GM13976 (cell line): ENCODE results near the gene SRD5A1.

ENCODE experiments used
- DNase-seq: peaks from one replicate; pipeline ENCODE4 v3.0.0; 2012; ENCODE audit warnings: low spot score
- in situ Hi-C: fragments of 300-500 bp; cut with MboI; formaldehyde crosslinking; loops from one replicate; pipeline ENCODE4 v1.12.0; 2022; ENCODE audit warnings: low sequenced_read_pairs, mixed read lengths, inconsistent platforms; ENCODE audit not compliant: unreplicated experiment
- TF ChIP-seq, protein P1 (sequence below): IDR thresholded peaks from 2 replicates; pipeline ENCODE4 v1.5.1; 2012; ENCODE audit warnings: borderline replicate concordance, mild to moderate bottlenecking; ENCODE audit not compliant: insufficient read depth; ENCODE audit errors: extremely low read depth, missing control alignments, control extremely low read depth

Gene SRD5A1

DNA sequence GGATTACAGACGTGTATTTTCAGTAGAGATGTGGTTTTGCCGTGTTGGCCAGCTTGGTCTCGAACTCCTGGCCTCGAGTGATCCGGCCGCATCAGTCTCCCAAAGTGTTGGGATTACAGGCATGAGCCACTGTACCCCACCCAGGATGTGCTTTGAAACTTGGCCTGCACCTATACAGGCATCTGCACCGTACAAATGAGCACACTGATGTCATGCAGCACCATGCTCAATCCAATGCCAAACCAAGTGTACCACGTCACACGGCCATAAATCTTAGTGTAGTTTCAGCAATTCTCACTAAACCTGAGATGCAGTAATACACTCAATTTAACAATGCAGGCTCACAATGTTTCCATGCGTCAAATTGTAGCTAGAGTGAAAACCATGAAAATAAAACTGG is 6.7 kb upstream of the SRD5A1 start:
- in situ Hi-C loops = loop anchor here (25.0 kb wide), 1 partner anchor 111 kb away; no protein-coding TSS in a partner anchor
- no peak for DNase-seq
- TF ChIP-seq, protein P1, sequence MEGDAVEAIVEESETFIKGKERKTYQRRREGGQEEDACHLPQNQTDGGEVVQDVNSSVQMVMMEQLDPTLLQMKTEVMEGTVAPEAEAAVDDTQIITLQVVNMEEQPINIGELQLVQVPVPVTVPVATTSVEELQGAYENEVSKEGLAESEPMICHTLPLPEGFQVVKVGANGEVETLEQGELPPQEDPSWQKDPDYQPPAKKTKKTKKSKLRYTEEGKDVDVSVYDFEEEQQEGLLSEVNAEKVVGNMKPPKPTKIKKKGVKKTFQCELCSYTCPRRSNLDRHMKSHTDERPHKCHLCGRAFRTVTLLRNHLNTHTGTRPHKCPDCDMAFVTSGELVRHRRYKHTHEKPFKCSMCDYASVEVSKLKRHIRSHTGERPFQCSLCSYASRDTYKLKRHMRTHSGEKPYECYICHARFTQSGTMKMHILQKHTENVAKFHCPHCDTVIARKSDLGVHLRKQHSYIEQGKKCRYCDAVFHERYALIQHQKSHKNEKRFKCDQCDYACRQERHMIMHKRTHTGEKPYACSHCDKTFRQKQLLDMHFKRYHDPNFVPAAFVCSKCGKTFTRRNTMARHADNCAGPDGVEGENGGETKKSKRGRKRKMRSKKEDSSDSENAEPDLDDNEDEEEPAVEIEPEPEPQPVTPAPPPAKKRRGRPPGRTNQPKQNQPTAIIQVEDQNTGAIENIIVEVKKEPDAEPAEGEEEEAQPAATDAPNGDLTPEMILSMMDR = no peak

DNA sequence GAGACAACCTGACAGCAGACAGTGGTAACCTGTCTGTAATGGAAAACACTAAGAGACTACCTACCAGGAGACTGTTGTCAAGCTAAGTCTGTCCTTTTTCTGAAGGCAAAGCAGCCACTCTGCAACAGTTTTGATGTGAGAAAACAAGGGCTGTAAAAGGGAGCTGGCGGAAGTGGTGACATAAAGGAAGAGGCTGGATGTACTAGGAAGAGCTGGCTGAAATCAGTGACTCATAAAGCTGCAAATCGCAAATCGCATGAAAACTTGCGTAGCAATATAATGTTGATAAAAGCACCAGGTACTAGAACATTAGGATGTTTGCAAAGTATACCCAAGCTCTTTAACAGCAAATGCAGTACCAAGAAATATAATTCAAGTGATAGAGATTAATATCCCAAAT is 1.8 kb upstream of the SRD5A1 start:
- TF ChIP-seq, protein P1 = no peak
- no peak for DNase-seq
- in situ Hi-C loops = loop anchor here (25.0 kb wide), 1 partner anchor 106 kb away; no protein-coding TSS in a partner anchor

DNA sequence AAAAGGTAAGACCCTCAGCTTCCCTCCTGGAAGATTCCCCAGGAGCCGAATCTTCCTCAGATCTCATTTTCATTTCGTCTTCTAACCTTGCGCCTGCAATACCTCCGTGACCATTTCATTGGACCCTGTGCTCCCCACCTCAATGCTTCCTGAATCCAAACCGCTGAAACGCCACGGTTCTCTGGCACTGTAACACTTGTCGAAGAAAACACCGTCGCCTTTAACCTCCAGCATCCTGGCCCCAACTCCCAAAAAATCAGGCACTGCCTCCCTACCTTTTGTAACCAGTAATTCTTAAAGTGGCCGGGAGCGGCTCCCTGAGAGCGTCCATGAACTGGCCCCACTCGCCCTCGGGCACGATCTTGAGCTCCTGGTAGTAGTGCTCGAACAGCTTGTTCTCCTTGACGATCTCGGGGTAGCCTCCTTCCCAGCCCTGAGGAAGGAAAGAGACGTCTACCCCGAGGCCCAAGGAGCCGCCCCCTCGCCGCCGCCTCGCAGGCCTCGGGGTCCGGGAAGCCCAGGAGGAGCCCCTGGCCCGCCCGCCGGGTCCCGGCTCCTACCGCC is 834 bp upstream of the SRD5A1 start:
- TF ChIP-seq, protein P1 = no peak
- no peak for DNase-seq
- in situ Hi-C loops = loop anchor here (25.0 kb wide), 1 partner anchor 105 kb away; no protein-coding TSS in a partner anchor

DNA sequence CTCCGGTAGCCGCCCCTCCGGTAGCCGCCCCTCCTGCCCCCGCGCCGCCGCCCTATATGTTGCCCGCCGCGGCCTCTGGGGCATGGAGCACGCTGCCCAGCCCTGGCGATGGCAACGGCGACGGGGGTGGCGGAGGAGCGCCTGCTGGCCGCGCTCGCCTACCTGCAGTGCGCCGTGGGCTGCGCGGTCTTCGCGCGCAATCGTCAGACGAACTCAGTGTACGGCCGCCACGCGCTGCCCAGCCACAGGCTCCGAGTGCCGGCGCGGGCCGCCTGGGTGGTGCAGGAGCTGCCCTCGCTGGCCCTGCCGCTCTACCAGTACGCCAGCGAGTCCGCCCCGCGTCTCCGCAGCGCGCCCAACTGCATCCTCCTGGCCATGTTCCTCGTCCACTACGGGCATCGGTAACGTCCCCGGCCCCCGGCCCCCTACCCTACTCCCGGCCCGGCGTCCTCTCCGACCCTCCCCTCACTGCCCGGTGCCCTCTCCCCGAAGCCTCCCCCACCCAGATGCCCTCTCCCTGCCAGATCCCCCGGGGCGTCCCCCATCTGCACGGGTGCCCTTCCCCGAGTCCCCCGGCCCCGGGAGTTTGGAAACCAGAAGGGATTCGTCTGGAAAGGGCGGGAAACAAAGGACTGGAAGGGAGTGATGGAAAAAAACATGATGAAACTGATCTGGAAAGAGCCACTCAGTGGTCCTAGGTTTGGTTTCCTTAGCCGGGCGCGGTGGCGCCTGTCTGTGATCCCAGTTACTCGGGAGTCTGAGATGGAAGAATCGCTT is 417 bp downstream of the SRD5A1 start:
- TF ChIP-seq, protein P1 = no peak
- DNase-seq = no peak
- in situ Hi-C loops = loop anchor here (25.0 kb wide), 1 partner anchor 104 kb away; no protein-coding TSS in a partner anchor

DNA sequence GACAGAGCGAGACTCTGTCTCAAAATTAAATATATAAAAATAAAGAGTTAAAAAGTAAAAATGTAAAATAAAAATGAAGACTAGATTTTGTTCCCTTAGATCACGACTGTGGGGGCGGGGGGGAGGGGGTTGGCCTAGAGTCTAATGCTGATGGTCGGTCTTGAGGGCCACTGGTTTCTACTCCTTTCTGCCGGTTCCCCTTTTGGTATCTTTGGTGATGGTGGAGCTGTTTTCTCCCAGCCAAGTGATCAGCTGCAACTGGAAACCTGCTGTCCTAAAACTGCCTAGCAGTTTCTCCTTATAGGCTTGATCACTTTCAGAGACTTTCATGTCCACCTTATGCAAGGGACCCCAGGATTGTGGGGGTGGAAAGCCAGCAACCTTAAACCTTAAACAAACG is 1.1 kb downstream of the SRD5A1 start:
- TF ChIP-seq, protein P1 = no peak
- in situ Hi-C loops = loop anchor here (25.0 kb wide), 1 partner anchor 103 kb away; no protein-coding TSS in a partner anchor
- DNase-seq = peak; percentile 64

DNA sequence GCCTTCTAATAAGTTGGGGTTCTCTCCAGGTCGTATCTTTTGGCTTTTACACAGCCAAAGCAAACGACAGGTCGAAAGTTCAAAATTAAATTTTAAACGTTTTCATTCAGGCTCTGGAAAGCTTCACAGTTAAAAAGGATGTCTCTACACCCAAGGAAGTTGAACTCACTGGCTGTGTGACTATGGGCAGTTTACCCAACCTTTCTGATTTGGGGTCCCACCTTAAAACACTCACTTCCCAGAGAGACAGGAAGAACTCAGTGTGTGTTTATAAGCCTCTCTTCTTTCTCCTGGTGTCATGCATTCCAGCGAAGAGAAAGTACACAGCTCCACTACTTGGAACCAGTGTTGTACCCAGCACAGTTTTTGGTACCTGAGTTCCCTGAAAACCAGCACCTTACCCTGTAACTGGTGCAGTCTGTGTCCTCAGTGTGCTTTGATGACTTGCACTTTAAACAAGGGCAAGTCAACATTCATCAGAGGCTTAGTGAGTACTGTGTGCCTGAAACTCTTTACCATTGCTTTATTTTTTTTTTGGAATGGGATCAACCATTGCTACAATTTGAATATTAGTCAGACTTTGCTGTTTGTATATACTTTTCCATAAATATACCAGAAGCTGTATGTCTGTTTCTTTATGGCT is 1.7 kb downstream of the SRD5A1 start:
- TF ChIP-seq, protein P1 = no peak
- no peak for DNase-seq
- in situ Hi-C loops = loop anchor here (25.0 kb wide), 1 partner anchor 102 kb away; no protein-coding TSS in a partner anchor
